PFSK-1 (cell line): ENCODE data around the gene FTH1.

Source experiments
- FOXP2 ChIP-seq: optimal IDR thresholded peaks from 2 replicates; pipeline ENCODE3; 2011; ENCODE audit warnings: borderline replicate concordance, control low read depth, inconsistent platforms; ENCODE audit not compliant: insufficient read depth; ENCODE audit errors: extremely low read length, extremely low read depth
- POLR2AphosphoS5 ChIP-seq: IDR thresholded peaks from 2 replicates; pipeline ENCODE4 v1.6.1; 2012; ENCODE audit warnings: low read depth, mild to moderate bottlenecking, control low read depth, low read length, moderate library complexity
- REST ChIP-seq, 2 experiments: IDR thresholded peaks; 2 replicates each; pipeline versions ENCODE4 v1.6.1 to v1.8.0; 2011 to 2012; ENCODE audit warnings: low read depth in 2 of 2, low read length in 2 of 2, control low read depth in 1 of 2, inconsistent platforms in 1 of 2, mild to moderate bottlenecking in 1 of 2, moderate library complexity in 1 of 2; ENCODE audit not compliant: insufficient read depth in 1 of 2
- SIN3A ChIP-seq: IDR thresholded peaks from 2 replicates; pipeline ENCODE4 v1.6.1; 2012; ENCODE audit warnings: mild to moderate bottlenecking, low read length, moderate library complexity, borderline replicate concordance; ENCODE audit not compliant: insufficient read depth
- TAF1 ChIP-seq: IDR thresholded peaks from 2 replicates; pipeline ENCODE4 v1.6.1; 2012; ENCODE audit warnings: low read length, control low read depth, borderline replicate concordance; ENCODE audit not compliant: insufficient read depth

Gene FTH1

DNA sequence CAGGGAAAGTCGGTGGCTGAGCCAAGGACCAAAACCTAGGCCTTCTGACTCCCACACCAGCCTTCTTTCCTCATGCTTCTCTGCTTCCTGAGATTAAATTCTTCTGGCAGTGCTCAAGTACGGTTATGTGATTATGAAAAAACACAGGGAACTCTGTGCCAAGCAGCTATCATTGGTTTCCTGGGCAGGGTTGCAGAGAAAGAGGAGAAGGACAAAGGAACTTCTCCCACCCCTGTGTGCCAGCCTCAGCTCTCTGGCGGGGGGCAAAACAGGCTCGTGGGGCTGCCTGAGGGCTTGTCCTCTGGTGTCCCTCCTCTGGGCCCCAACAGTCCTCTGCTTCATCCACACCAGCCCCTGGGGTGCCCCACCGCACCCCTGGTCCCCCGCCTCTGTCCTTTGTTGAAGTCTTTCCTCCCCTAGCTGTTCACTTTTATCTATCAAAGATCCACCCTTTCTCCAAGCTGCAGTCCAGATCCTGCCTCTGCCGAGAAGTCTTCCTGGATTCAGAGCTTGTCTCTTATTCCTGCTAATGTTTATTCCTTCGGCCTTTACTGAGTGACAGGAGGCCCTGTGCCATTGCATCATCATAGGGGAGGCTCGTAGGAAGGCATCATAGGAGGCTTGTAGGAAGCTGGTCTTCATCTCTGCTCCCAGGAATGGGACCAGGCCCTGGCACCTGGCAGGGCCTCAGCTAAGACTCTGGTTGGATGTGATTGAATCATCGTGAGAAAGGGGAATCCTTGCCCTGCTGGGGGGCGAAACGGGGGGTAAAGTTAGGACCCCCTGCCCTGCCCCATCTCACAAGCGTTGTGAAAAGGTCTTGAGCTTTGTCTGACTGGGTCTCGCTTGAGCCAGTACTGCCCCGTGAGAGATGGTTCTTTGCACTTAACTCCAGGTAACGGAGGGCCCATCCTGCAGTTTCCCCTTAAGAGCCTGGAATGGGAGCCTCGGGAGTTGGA is 11.5 kb upstream of the FTH1 start:
- TF ChIP-seq TAF1 (no peak), FOXP2 (no peak), REST (IDR thresholded peaks at IDR 0.05; ENCODE audit: insufficient read depth in 1 of 2, low read depth in 2 of 2, low read length in 2 of 2) (no peak), SIN3A (no peak), POLR2AphosphoS5 (no peak)

DNA sequence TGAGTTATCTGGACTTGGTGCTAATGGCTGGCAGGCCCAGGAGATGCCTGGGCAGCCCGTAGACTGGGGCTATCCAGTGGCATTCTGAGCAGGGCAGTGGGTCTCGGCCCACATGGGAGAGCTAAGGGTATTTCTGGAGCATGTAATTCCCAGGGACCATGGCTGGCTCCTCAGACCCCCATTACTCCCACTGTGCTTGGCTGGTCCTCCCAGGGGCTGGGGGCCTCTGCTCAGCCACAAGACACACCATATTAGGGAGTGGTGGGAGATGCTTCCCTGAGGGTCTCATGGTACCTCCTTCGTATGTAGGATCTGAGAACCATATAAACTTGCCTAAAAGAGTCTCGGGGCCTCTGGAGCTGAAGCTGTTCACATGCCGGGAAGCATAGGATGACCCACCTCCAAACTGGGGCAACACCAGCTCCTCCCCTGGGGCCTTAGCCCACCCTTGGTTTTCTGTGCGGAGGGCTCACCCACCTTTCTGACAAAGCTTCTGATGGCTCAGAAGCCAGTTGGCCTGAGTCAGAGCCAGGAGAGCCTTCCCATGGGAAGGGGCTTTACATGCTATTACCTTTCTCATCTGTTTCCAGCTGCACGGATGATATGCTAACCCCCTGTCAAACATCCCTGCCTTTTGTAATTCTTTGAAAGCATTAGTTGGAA is 9.5 kb upstream of the FTH1 start:
- TF ChIP-seq REST (IDR thresholded peaks at IDR 0.05; ENCODE audit: insufficient read depth in 1 of 2, low read depth in 2 of 2, low read length in 2 of 2), result no peak
- TF ChIP-seq TAF1, result no peak
- TF ChIP-seq POLR2AphosphoS5, result no peak
- TF ChIP-seq FOXP2, result no peak

GRCh38 chr11:61976420-61976800 is 9.0 kb upstream of the FTH1 start:
- TF ChIP-seq TAF1, result no peak
- no peak for TF ChIP-seq SIN3A
- no peak for TF ChIP-seq POLR2AphosphoS5
- no peak for TF ChIP-seq FOXP2
- TF ChIP-seq REST (IDR thresholded peaks at IDR 0.05; ENCODE audit: insufficient read depth in 1 of 2, low read depth in 2 of 2, low read length in 2 of 2), result no peak

GRCh38 chr11:61975638-61976419 is 8.4 kb upstream of the FTH1 start:
- no peak for TF ChIP-seq FOXP2
- TF ChIP-seq TAF1, result no peak
- TF ChIP-seq SIN3A, result no peak
- TF ChIP-seq POLR2AphosphoS5, result no peak
- TF ChIP-seq REST (IDR thresholded peaks at IDR 0.05; ENCODE audit: insufficient read depth in 1 of 2, low read depth in 2 of 2, low read length in 2 of 2), result no peak
